Endodermal cell (in vitro differentiated cells): ENCODE measurements around the gene PRAME. TPM values are rescaled to one million over a fixed set of nuclear protein-coding genes. Genes with fewer than 3 reads are reported as not detected.

ENCODE experiments used
- DNase-seq: peaks from one replicate; pipeline ENCODE4 v3.0.0-alpha.2; 2017
- H3K27ac ChIP-seq: 2 replicates; pipeline ENCODE4 v1.5.1; 2013; ENCODE audit warnings: mild to moderate bottlenecking, low read depth, low read length, moderate library complexity
- H3K27me3 ChIP-seq: 2 replicates; pipeline ENCODE4 v1.6.1; 2013; ENCODE audit warnings: mild to moderate bottlenecking, low read length, moderate library complexity; ENCODE audit not compliant: insufficient read depth, control insufficient read depth, poor library complexity, severe bottlenecking
- H3K36me3 ChIP-seq: 2 replicates; pipeline ENCODE4 v1.7.0; 2013; ENCODE audit warnings: mild to moderate bottlenecking, low read length, moderate library complexity; ENCODE audit not compliant: control insufficient read depth, insufficient read depth
- H3K4me1 ChIP-seq: one replicate; pipeline ENCODE4 v1.7.0; 2013; ENCODE audit warnings: low read length; ENCODE audit not compliant: control insufficient read depth, insufficient read depth
- H3K4me3 ChIP-seq: 2 replicates; pipeline ENCODE4 v1.5.1; 2013; ENCODE audit warnings: mild to moderate bottlenecking, low read length, moderate library complexity
- H3K9ac ChIP-seq: 2 replicates; pipeline ENCODE4 v1.6.1; 2013; ENCODE audit warnings: mild to moderate bottlenecking, low read length, moderate library complexity; ENCODE audit not compliant: poor library complexity, severe bottlenecking; ENCODE audit errors: extremely low read depth
- H3K9me3 ChIP-seq: 2 replicates; pipeline ENCODE4 v1.6.1; 2013; ENCODE audit warnings: mild to moderate bottlenecking, low read length, moderate library complexity; ENCODE audit not compliant: control insufficient read depth
- H3K27ac Mint-ChIP-seq: 2 replicates; pipeline ENCODE4 v1.8.0; 2020; ENCODE audit warnings: mixed read lengths
- H3K27me3 Mint-ChIP-seq: 2 replicates; pipeline ENCODE4 v1.8.0; 2021; ENCODE audit warnings: mild to moderate bottlenecking, mixed read lengths; ENCODE audit not compliant: insufficient read depth
- H3K36me3 Mint-ChIP-seq: 2 replicates; pipeline ENCODE4 v1.8.0; 2020; ENCODE audit warnings: low read depth, mixed read lengths
- H3K4me1 Mint-ChIP-seq: 2 replicates; pipeline ENCODE4 v1.8.0; 2020; ENCODE audit warnings: mixed read lengths
- H3K4me3 Mint-ChIP-seq: 2 replicates; pipeline ENCODE4 v1.8.0; 2020; ENCODE audit warnings: mild to moderate bottlenecking, moderate library complexity, mixed read lengths
- H3K9me3 Mint-ChIP-seq: 2 replicates; pipeline ENCODE4 v1.8.0; 2020; ENCODE audit warnings: mild to moderate bottlenecking, mixed read lengths
- CTCF ChIP-seq: fragments of 200-600 bp; sonication (generic); conservative IDR thresholded peaks from 2 replicates; pipeline ENCODE4 v1.5.0; 2021; ENCODE audit warnings: antibody characterized with exemption, mild to moderate bottlenecking
- WGBS, 2 experiments: methylation state at CpG; one replicate each; pipeline versions ENCODE4 v1.1.5 to v1.1.7; 2013; ENCODE audit warnings: missing lambda C conversion rate in 2 of 2, mixed read lengths in 1 of 2; ENCODE audit not compliant: insufficient coverage in 1 of 2, insufficient read length in 1 of 2; 5-methylcytosine and 5-hydroxymethylcytosine counted together
- total RNA-seq, 2 donors: library from RNA; stranded (reverse); fragmentation: NEBNext Ultra II Directional in 1 of 2; extraction: Animal tissue kit (Norgen Biotek cat#: 25700) in 1 of 2; gene quantifications; 2 replicates in 1 of 2; 3 replicates in 1 of 2; pipeline ENCODE4 v1.2.1, GENCODE V29; 2021

The PRAME gene
- total RNA-seq, 2 donors from 2014 or later: 0.35 TPM; not detected in 1

- H3K9ac ChIP-seq: no peak overlapping the region
- no peaks in the 10 kb centered on the region for H3K9me3 ChIP-seq
- Mint-ChIP-seq H3K27me3 (peaks cover 57% of the 10 kb centered on the region), H3K4me1 (peaks cover 14% of the 10 kb centered on the region), H3K9me3 (peaks cover 3% of the 10 kb centered on the region), H3K27ac (no peak overlapping the region), H3K4me3 (peak overlapping the region; percentile 38), H3K36me3 (no peaks in the 10 kb centered on the region)
- 85 to 89% methylated on average over 12 of the region's 12 CpGs for WGBS, 2 experiments
- TF ChIP-seq CTCF: no peak
- DNase-seq: no peak
- H3K27ac ChIP-seq: no peak overlapping the region
- peaks cover 8% of the 10 kb centered on the region for H3K27me3 ChIP-seq
- no peaks in the 10 kb centered on the region for H3K36me3 ChIP-seq
- no peaks in the 10 kb centered on the region for H3K4me1 ChIP-seq
- H3K4me3 ChIP-seq: no peak overlapping the region
Measured at GRCh38 chr22:22520667-22521602, 38.1 kb downstream of the PRAME start.

- Histone ChIP-seq H3K27ac (no peak within 1 kb of the TSS), H3K36me3 (no peaks in the 10 kb centered on the region), H3K9me3 (no peaks in the 10 kb centered on the region), H3K4me3 (peak within 1 kb of the TSS; percentile 74), H3K27me3 (peaks cover 8% of the 10 kb centered on the region), H3K4me1 (no peaks in the 10 kb centered on the region), H3K9ac (peak within 1 kb of the TSS; percentile 17)
- Mint-ChIP-seq H3K4me3 (peak within 1 kb of the TSS; percentile 38), H3K27ac (no peak within 1 kb of the TSS), H3K4me1 (peaks cover 14% of the 10 kb centered on the region), H3K27me3 (peaks cover 56% of the 10 kb centered on the region), H3K9me3 (peaks cover 3% of the 10 kb centered on the region), H3K36me3 (no peaks in the 10 kb centered on the region)
- TF ChIP-seq CTCF: peak; percentile 35
- DNase-seq: peak; percentile 55
- 78 to 80% methylated on average over 10 to 12 of the region's 12 CpGs for WGBS, 2 experiments
Measured at GRCh38 chr22:22520020-22520656, 38.9 kb downstream of the PRAME start, which contains the start of gene ZNF280A. TSS of gene ZNF280A (minus strand) at chr22:22520270. CDS start at chr22:22515630, 4,640 bp downstream.

GRCh38 chr22:22519591-22519990 lies 39.5 kb downstream of the PRAME start:
- H3K9me3 ChIP-seq: no peaks in the 10 kb centered on the region

More at GRCh38 chr22:22519591-22519990, 39.5 kb downstream of the PRAME start:
- Histone ChIP-seq H3K27me3 (peaks cover 8% of the 10 kb centered on the region), H3K27ac (no peak overlapping the region), H3K4me1 (no peaks in the 10 kb centered on the region), H3K4me3 (peak overlapping the region; percentile 74), H3K9ac (peak overlapping the region; percentile 17), H3K36me3 (no peaks in the 10 kb centered on the region)
- Mint-ChIP-seq H3K9me3 (peaks cover 3% of the 10 kb centered on the region), H3K4me3 (peak overlapping the region; percentile 38), H3K4me1 (peaks cover 14% of the 10 kb centered on the region), H3K27ac (no peak overlapping the region), H3K36me3 (no peaks in the 10 kb centered on the region), H3K27me3 (peaks cover 56% of the 10 kb centered on the region)
- TF ChIP-seq CTCF: no peak
- 83 to 84% methylated on average over 3 to 5 of the region's 5 CpGs for WGBS, 2 experiments
- no peak for DNase-seq
